ENCODE data around the gene COA6. TPM values are rescaled to one million over a fixed set of nuclear protein-coding genes. Genes with fewer than 3 reads are reported as not detected.

COA6 gene
- total RNA-seq, 1 experiment from 2014 or later, result 108 TPM

Other genes with a start within 250 kb of the COA6 start
- gene TARBP1, start 105.7 kb downstream of the COA6 start, total RNA-seq (2014; rRNA removed; shearing (Covaris generic)), result 39.9 and 42.8 TPM in 2 replicates
- gene IRF2BP2, start 236.7 kb downstream of the COA6 start, total RNA-seq (2014; rRNA removed; shearing (Covaris generic)), result 46.1 and 47.5 TPM in 2 replicates

Data from SK-MEL-5 (cell line).